Ovary (tissue), 3 donors: ENCODE measurements around the gene NRROS.

ENCODE experiments used
- CTCF ChIP-seq, 3 donors: fragments of 450-650 bp in 2 of 3; fragments of 200-600 bp in 1 of 3; IDR thresholded peaks; one replicate each; pipeline versions ENCODE4 v1.5.1 to v1.8.0; 2016 to 2022; ENCODE audit warnings: antibody characterized with exemption in 3 of 3, mild to moderate bottlenecking in 1 of 3
- POLR2A ChIP-seq: fragments of 450-650 bp; IDR thresholded peaks from one replicate; pipeline ENCODE4 v1.6.1; 2017; ENCODE audit warnings: antibody characterized with exemption, mild to moderate bottlenecking, moderate library complexity
- donor health status: DM: no; HTN: no; CAD: no.

GRCh38 chr3:196608693-196609092, 30.8 kb upstream of the NRROS start:
- TF ChIP-seq CTCF (IDR thresholded peaks at IDR 0.05) (no peak), POLR2A (no peak)
